CD8-positive, alpha-beta memory T cell (primary cell): Measurements from ENCODE around the gene CHD1L. TPM values are rescaled to one million over a fixed set of nuclear protein-coding genes. Genes with fewer than 3 reads are reported as not detected.
"Not testable (repeated sequence)": the region's sequence is repeated elsewhere in the genome, so short reads cannot be mapped to it uniquely, and the experiment has no call there.

Source experiments
- CTCF ChIA-PET: fragments of 350-600 bp; sonication (Branson Sonifier 250); formaldehyde crosslinking; loops from one replicate; lab custom pipeline; 2021; ENCODE audit warnings: antibody characterized with exemption; lab: Charles Lee
- POLR2A ChIA-PET: fragments of 350-600 bp; sonication (Branson Sonifier 250); formaldehyde crosslinking; loops from one replicate; lab custom pipeline; 2021; ENCODE audit warnings: antibody characterized with exemption; lab: Charles Lee
- DNase-seq, 5 donors: peaks; one replicate each; pipeline versions ENCODE4 v3.0.0 to v3.0.0-alpha.2; 2020 to 2022; ENCODE audit warnings: mixed read lengths in 1 of 5
- H3K27ac ChIP-seq: one replicate; pipeline ENCODE4 v1.7.0; 2013; ENCODE audit warnings: low read depth, mild to moderate bottlenecking, low read length, moderate library complexity
- H3K27me3 ChIP-seq: 2 replicates; pipeline ENCODE4 v1.7.0; 2013; ENCODE audit warnings: low read length, mild to moderate bottlenecking; ENCODE audit not compliant: insufficient read depth, poor library complexity, severe bottlenecking
- H3K36me3 ChIP-seq: 2 replicates; pipeline ENCODE4 v1.7.0; 2013; ENCODE audit warnings: mild to moderate bottlenecking, low read length, moderate library complexity; ENCODE audit not compliant: insufficient read depth
- H3K4me1 ChIP-seq: 2 replicates; pipeline ENCODE4 v1.7.0; 2013; ENCODE audit warnings: mild to moderate bottlenecking, low read length, moderate library complexity; ENCODE audit not compliant: insufficient read depth
- H3K4me3 ChIP-seq: 2 replicates; pipeline ENCODE4 v1.7.0; 2013; ENCODE audit warnings: mild to moderate bottlenecking, low read length
- H3K9me3 ChIP-seq: 2 replicates; pipeline ENCODE4 v1.7.0; 2013; ENCODE audit warnings: mild to moderate bottlenecking, low read length
- H3K27ac Mint-ChIP-seq, 8 donors: one replicate each; pipeline ENCODE4 v1.8.0; 2020 to 2021; ENCODE audit warnings: mixed read lengths in 8 of 8, mild to moderate bottlenecking in 6 of 8, inconsistent platforms in 3 of 8, moderate library complexity in 3 of 8
- H3K27me3 Mint-ChIP-seq, 2 donors: one replicate each; pipeline ENCODE4 v1.8.0; 2020 to 2021; ENCODE audit warnings: mixed read lengths in 2 of 2, mild to moderate bottlenecking in 1 of 2, moderate library complexity in 1 of 2
- H3K36me3 Mint-ChIP-seq, 3 donors: one replicate each; pipeline ENCODE4 v1.8.0; 2020 to 2021; ENCODE audit warnings: mixed read lengths in 3 of 3, inconsistent platforms in 1 of 3, mild to moderate bottlenecking in 1 of 3
- H3K4me1 Mint-ChIP-seq, 3 donors: one replicate each; pipeline ENCODE4 v1.8.0; 2020 to 2021; ENCODE audit warnings: mixed read lengths in 3 of 3, inconsistent platforms in 1 of 3, mild to moderate bottlenecking in 1 of 3
- H3K4me3 Mint-ChIP-seq, 7 donors: one replicate each; pipeline ENCODE4 v1.8.0; 2020 to 2021; ENCODE audit warnings: mixed read lengths in 7 of 7, mild to moderate bottlenecking in 6 of 7, moderate library complexity in 4 of 7, inconsistent platforms in 2 of 7
- H3K9me3 Mint-ChIP-seq, 5 donors: one replicate each; pipeline ENCODE4 v1.8.0; 2020 to 2022; ENCODE audit warnings: mixed read lengths in 5 of 5, mild to moderate bottlenecking in 3 of 5, moderate library complexity in 2 of 5, inconsistent platforms in 1 of 5
- polyA plus RNA-seq: library from polyadenylated mRNA; unstranded; fragments of 300-500 nt; fragmentation: Illumina TruSeq; gene quantifications from one replicate; pipeline ENCODE4 v1.2.3, GENCODE V29; 2021
- total RNA-seq, 2 experiments: library from RNA; stranded (reverse); gene quantifications; one replicate each; pipeline ENCODE4 v1.2.3, GENCODE V29; 2021

The CHD1L gene
- total RNA-seq (10 to 100 TPM; 51.2 to 52.8 TPM), polyA plus RNA-seq (21.2 TPM)

DNA sequence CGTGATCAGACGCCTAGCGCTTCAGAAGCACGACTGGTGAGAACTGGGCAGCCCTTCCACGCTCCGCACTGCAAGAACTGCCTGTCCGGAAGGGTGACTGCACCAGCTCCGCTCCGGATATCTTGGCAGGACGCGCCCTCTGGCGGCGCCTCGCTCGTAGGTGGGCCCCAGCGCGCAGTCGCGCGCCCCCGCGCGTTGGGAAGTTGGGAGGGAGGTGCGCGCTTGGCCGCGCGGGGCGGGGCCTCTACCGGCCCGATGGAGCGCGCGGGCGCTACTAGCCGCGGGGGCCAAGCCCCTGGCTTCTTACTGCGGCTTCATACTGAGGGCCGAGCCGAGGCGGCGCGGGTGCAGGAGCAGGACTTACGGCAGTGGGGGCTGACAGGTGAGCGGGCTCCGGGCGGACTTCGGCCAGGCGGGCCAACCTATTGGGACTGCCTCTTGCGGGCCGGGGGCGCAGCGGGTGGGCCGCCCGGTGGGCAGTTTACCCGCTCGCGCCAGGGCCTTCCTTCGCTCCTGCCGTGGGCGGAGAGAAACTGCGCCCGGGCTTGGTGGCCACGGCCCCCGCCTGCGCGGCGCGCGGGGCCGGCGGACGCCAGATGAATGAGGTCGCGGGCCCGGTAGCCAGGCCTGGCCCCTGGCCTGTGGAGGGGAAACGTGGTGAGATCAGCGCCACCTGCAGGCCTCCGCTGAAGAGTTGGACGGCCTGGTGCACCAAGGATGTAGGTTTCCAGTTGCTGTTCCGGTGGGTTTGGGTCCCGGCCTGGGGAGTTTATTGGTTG is at the start of gene CHD1L:
TSS of gene CHD1L (plus strand) at position 236 of the 779 bp plus-strand sequence. CDS start at position 256, 20 bp downstream.
- ChIA-PET POLR2A (interaction anchor here (0.8 to 2.8 kb wide), 3 partner anchors 18 to 71 kb away, joined by 3 to 14 read pairs (median 7); partner anchors contain the start of genes FMO5 and PRKAB2), CTCF (interaction anchor here (0.7 to 4.0 kb wide), 22 partner anchors 8 to 302 kb away, joined by 3 to 52 read pairs (median 4); partner anchors contain the start of genes FMO5 and PRKAB2)
- Mint-ChIP-seq H3K4me1 (peaks cover 36 to 47% (median 46%) of the 10 kb centered on the region in 3 donors), H3K9me3 (no peaks in the 10 kb centered on the region), H3K36me3 (peaks cover 0 to 6% (median 0%) of the 10 kb centered on the region in 3 donors), H3K27ac (peak within 1 kb of the TSS; percentile 12 to 93 (median 84)), H3K4me3 (peak within 1 kb of the TSS; percentile 93 to 99 (median 95)), H3K27me3 (peaks cover 3 to 4% of the 10 kb centered on the region in 2 donors)
- Histone ChIP-seq H3K4me3 (peak within 1 kb of the TSS; percentile 94), H3K9me3 (no peaks in the 10 kb centered on the region), H3K27ac (peak within 1 kb of the TSS; percentile 73), H3K36me3 (no peaks in the 10 kb centered on the region), H3K27me3 (no peaks in the 10 kb centered on the region), H3K4me1 (peaks cover 20% of the 10 kb centered on the region)
- peak; percentile 87 to 93 (median 89) for DNase-seq

GRCh38 chr1:147197324-147197723 is 45.2 kb upstream of the CHD1L start:
- H3K4me3 ChIP-seq, POLR2A ChIA-PET, H3K36me3 ChIP-seq, H3K27ac Mint-ChIP-seq, H3K4me1 ChIP-seq, H3K4me3 Mint-ChIP-seq, H3K27me3 Mint-ChIP-seq, H3K27me3 ChIP-seq, CTCF ChIA-PET, DNase-seq, H3K9me3 ChIP-seq, H3K9me3 Mint-ChIP-seq, H3K27ac ChIP-seq, H3K4me1 Mint-ChIP-seq: not testable (repeated sequence)
- peaks cover 0 to 13% (median 2%) of the 10 kb centered on the region in 3 donors for H3K36me3 Mint-ChIP-seq

- H3K9me3 ChIP-seq: no peaks in the 10 kb centered on the region
- Mint-ChIP-seq H3K27me3 (no peaks in the 10 kb centered on the region), H3K27ac (no peak overlapping the region), H3K4me3 (no peak overlapping the region), H3K4me1 (peaks cover 0 to 5% (median 2%) of the 10 kb centered on the region in 3 donors), H3K9me3 (no peaks in the 10 kb centered on the region), H3K36me3 (peaks cover 8 to 17% (median 15%) of the 10 kb centered on the region in 3 donors)
- CTCF ChIA-PET: interaction anchor here (1.3 kb wide), 1 partner anchor 22 kb away, joined by 3 read pairs; no protein-coding TSS in a partner anchor
- no peaks in the 10 kb centered on the region for H3K4me1 ChIP-seq
- H3K27me3 ChIP-seq: no peaks in the 10 kb centered on the region
- H3K27ac ChIP-seq: no peak overlapping the region
- no peak overlapping the region for H3K4me3 ChIP-seq
- POLR2A ChIA-PET: no interaction called here
- H3K36me3 ChIP-seq: no peaks in the 10 kb centered on the region
- no peak for DNase-seq
These were observed 41.2 kb upstream of the CHD1L start for GRCh38 chr1:147201276-147201675.

- no peak overlapping the region for H3K4me3 Mint-ChIP-seq
- H3K36me3 Mint-ChIP-seq: peaks cover 8 to 17% (median 15%) of the 10 kb centered on the region in 3 donors
- H3K9me3 Mint-ChIP-seq: no peaks in the 10 kb centered on the region
- H3K27me3 Mint-ChIP-seq: no peaks in the 10 kb centered on the region
- H3K36me3 ChIP-seq: no peaks in the 10 kb centered on the region
- POLR2A ChIA-PET: no interaction called here
- no peak for DNase-seq
- H3K9me3 ChIP-seq: no peaks in the 10 kb centered on the region
- peaks cover 0 to 3% (median 2%) of the 10 kb centered on the region in 3 donors for H3K4me1 Mint-ChIP-seq
- no peak overlapping the region for H3K4me3 ChIP-seq
- no peak overlapping the region for H3K27ac ChIP-seq
- CTCF ChIA-PET: interaction anchor here (1.3 kb wide), 1 partner anchor 22 kb away, joined by 3 read pairs; no protein-coding TSS in a partner anchor
- H3K27ac Mint-ChIP-seq: no peak overlapping the region
- no peaks in the 10 kb centered on the region for H3K27me3 ChIP-seq
- H3K4me1 ChIP-seq: no peaks in the 10 kb centered on the region
These were observed 40.7 kb upstream of the CHD1L start for GRCh38 chr1:147201786-147202185.

DNA sequence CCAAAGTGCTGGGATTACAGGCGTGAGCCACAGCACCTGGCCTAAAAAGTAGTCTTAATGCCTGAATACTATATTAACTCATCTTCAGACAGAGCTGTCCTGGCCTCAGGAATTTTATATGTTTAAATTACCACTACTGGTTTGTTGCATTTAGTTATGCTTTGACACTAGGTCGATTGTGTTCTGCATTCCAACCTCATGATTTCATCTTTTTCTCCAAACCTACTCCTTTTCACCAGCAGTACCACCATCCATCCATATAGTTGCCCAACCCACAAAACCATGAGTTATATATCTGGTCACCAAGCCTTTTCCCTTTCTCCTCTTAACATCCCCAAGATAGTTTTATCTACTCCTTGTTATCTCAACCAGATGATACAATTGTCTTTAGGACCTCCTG is 39.9 kb upstream of the CHD1L start:
- no peaks in the 10 kb centered on the region for H3K27me3 ChIP-seq
- Mint-ChIP-seq H3K27ac (no peak overlapping the region), H3K27me3 (no peaks in the 10 kb centered on the region), H3K36me3 (peaks cover 8 to 24% (median 15%) of the 10 kb centered on the region in 3 donors), H3K4me3 (no peak overlapping the region), H3K9me3 (no peaks in the 10 kb centered on the region), H3K4me1 (no peaks in the 10 kb centered on the region)
- H3K36me3 ChIP-seq: no peaks in the 10 kb centered on the region
- no peak overlapping the region for H3K4me3 ChIP-seq
- no peak overlapping the region for H3K27ac ChIP-seq
- POLR2A ChIA-PET: no interaction called here
- no peaks in the 10 kb centered on the region for H3K9me3 ChIP-seq
- no peak for DNase-seq
- CTCF ChIA-PET: no interaction called here
- no peaks in the 10 kb centered on the region for H3K4me1 ChIP-seq

DNA sequence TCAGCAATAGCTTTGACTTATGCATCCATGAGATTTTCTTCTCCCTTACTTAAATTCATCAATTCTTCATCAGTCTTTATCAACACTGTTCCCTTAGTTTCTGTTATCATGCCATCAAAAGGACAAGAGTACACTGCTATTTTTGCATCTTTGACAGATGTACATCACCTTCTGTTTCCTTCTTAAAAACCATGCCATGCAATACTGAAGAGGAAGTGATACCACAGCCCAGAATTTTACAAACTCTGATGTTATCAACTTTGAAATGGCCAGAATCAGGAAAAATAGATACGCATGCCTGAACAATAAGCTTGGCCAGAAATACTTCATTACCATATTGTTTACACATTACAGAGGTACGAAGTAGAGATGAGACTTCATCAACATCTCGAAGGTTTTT is 38.4 kb upstream of the CHD1L start:
- Mint-ChIP-seq H3K27ac (no peak overlapping the region), H3K4me1 (no peaks in the 10 kb centered on the region), H3K9me3 (no peaks in the 10 kb centered on the region), H3K4me3 (no peak overlapping the region), H3K27me3 (no peaks in the 10 kb centered on the region), H3K36me3 (peaks cover 8 to 25% (median 15%) of the 10 kb centered on the region in 3 donors)
- Histone ChIP-seq H3K36me3 (no peaks in the 10 kb centered on the region), H3K9me3 (no peaks in the 10 kb centered on the region), H3K4me1 (no peaks in the 10 kb centered on the region), H3K27ac (no peak overlapping the region), H3K27me3 (no peaks in the 10 kb centered on the region), H3K4me3 (no peak overlapping the region)
- POLR2A ChIA-PET: no interaction called here
- CTCF ChIA-PET: interaction anchor here (1.1 kb wide), 1 partner anchor 39 kb away, joined by 3 read pairs; no protein-coding TSS in a partner anchor
- no peak for DNase-seq

DNA sequence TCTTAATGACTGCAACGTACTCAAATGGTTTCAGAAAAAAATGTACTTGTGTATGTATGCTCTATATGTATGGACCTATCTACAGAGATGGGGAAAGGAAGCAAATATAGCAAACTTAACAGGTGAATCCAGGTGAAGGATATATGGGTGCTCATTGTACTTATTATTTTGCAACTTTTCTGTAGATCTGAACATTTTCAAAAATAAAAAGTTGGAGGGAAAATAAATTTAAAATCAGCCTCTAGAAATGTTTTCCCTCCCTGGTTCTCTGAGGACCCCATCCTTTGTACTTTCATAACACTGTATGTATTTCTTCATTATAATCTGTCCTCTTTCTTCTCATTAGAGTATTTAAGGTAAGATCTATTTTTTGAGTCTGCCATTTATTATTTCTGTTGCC is 35.3 kb upstream of the CHD1L start:
- H3K27ac ChIP-seq: no peak overlapping the region
- no peaks in the 10 kb centered on the region for H3K27me3 ChIP-seq
- H3K27me3 Mint-ChIP-seq: no peaks in the 10 kb centered on the region
- no peaks in the 10 kb centered on the region for H3K36me3 ChIP-seq
- POLR2A ChIA-PET: no interaction called here
- peaks cover 9 to 29% (median 15%) of the 10 kb centered on the region in 3 donors for H3K36me3 Mint-ChIP-seq
- CTCF ChIA-PET: no interaction called here
- no peaks in the 10 kb centered on the region for H3K9me3 ChIP-seq
- no peaks in the 10 kb centered on the region for H3K4me1 ChIP-seq
- DNase-seq: no peak
- H3K27ac Mint-ChIP-seq: no peak overlapping the region
- H3K4me1 Mint-ChIP-seq: no peaks in the 10 kb centered on the region
- no peak overlapping the region for H3K4me3 Mint-ChIP-seq
- H3K9me3 Mint-ChIP-seq: no peaks in the 10 kb centered on the region
- no peak overlapping the region for H3K4me3 ChIP-seq

GRCh38 chr1:147208619-147209018 is 33.9 kb upstream of the CHD1L start:
- no peaks in the 10 kb centered on the region for H3K36me3 ChIP-seq
- no peaks in the 10 kb centered on the region for H3K4me1 ChIP-seq
- no peaks in the 10 kb centered on the region for H3K27me3 ChIP-seq
- H3K27ac ChIP-seq: no peak overlapping the region
- CTCF ChIA-PET: no interaction called here
- Mint-ChIP-seq H3K9me3 (no peaks in the 10 kb centered on the region), H3K4me1 (no peaks in the 10 kb centered on the region), H3K4me3 (no peak overlapping the region), H3K36me3 (peaks cover 5 to 18% (median 14%) of the 10 kb centered on the region in 3 donors), H3K27ac (no peak overlapping the region), H3K27me3 (no peaks in the 10 kb centered on the region)
- H3K4me3 ChIP-seq: no peak overlapping the region
- no peak for DNase-seq
- H3K9me3 ChIP-seq: no peaks in the 10 kb centered on the region
- POLR2A ChIA-PET: no interaction called here
